T-helper 2 cell treated with Interferon-gamma antibody and Interleukin-4, amounts not matched to agents 5 μg/mL and 100 μg/mL, for 36 hours (primary cell): ENCODE measurements around the gene CAMK2D.
"Not testable (repeated sequence)": the region's sequence is repeated elsewhere in the genome, so short reads cannot be mapped to it uniquely, and the experiment has no call there.

Experiments
- DNase-seq: peaks from one replicate; pipeline ENCODE4 v3.0.0; 2021; ENCODE audit warnings: low spot score
- H3K27ac Mint-ChIP-seq: one replicate; pipeline ENCODE4 v1.8.0; 2021; ENCODE audit warnings: mild to moderate bottlenecking, mixed read lengths
- H3K27me3 Mint-ChIP-seq: one replicate; pipeline ENCODE4 v1.8.0; 2021; ENCODE audit warnings: low read depth, mixed read lengths
- H3K36me3 Mint-ChIP-seq: one replicate; pipeline ENCODE4 v1.8.0; 2021; ENCODE audit warnings: low read depth, mixed read lengths
- H3K4me1 Mint-ChIP-seq: one replicate; pipeline ENCODE4 v1.8.0; 2021; ENCODE audit warnings: low read depth, mixed read lengths
- H3K4me3 Mint-ChIP-seq: one replicate; pipeline ENCODE4 v1.8.0; 2022; ENCODE audit warnings: mild to moderate bottlenecking, moderate library complexity, mixed read lengths
- H3K9me3 Mint-ChIP-seq: one replicate; pipeline ENCODE4 v1.8.0; 2021; ENCODE audit warnings: mixed read lengths

Gene CAMK2D

DNA sequence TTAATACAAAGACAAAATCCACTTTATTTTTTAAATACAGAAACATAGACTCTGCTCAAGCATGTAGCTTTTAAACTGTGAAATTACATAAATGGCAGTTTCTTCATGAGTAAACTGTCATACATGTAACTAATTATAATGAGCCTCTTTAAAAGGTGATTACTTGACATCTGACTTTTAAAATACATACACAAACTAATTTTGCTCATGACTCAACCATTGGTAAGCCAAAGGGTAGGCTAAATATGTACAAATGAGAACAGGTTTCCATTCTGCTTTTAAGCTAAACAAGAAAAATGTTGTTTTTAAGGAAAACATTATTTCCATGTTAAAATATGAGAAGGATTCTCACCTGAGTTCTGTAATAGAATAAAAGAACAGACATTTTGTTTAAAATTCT, 27.9 kb downstream of the CAMK2D start:
- H3K27me3 Mint-ChIP-seq = no peaks in the 10 kb centered on the region
- no peaks in the 10 kb centered on the region for H3K9me3 Mint-ChIP-seq
- peaks cover 21% of the 10 kb centered on the region for H3K4me1 Mint-ChIP-seq
- no peak for DNase-seq
- no peak overlapping the region for H3K4me3 Mint-ChIP-seq
- peaks cover 46% of the 10 kb centered on the region for H3K36me3 Mint-ChIP-seq
- no peak overlapping the region for H3K27ac Mint-ChIP-seq

GRCh38 chr4:113732967-113733527, 28.5 kb downstream of the CAMK2D start:
- no peak overlapping the region for H3K27ac Mint-ChIP-seq
- H3K4me1 Mint-ChIP-seq = peaks cover 24% of the 10 kb centered on the region
- H3K4me3 Mint-ChIP-seq = no peak overlapping the region
- H3K9me3 Mint-ChIP-seq = no peaks in the 10 kb centered on the region
- peaks cover 49% of the 10 kb centered on the region for H3K36me3 Mint-ChIP-seq
- no peaks in the 10 kb centered on the region for H3K27me3 Mint-ChIP-seq
- DNase-seq = no peak

GRCh38 chr4:113730467-113731216, 30.9 kb downstream of the CAMK2D start:
- Mint-ChIP-seq H3K4me1 (peaks cover 38% of the 10 kb centered on the region), H3K27me3 (no peaks in the 10 kb centered on the region), H3K36me3 (peaks cover 36% of the 10 kb centered on the region), H3K27ac (no peak overlapping the region), H3K4me3 (no peak overlapping the region), H3K9me3 (no peaks in the 10 kb centered on the region)
- no peak for DNase-seq

DNA sequence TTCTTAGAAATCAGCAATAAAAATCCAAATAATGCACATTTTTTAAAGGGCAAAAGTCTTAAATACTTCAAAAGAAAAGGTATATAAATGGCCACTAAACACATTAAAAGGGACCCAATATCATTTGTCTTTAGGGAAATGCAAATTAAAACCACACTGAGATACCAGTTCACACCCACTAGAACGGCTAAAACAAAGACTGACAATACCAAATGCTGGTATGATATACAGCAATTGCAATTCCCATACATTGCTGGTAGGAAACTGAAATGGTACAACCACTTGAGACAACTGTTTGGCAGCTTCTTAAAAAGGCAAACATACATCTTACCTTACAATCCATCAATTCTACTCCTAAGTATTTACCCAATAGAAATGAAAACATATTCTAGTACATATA, 33.7 kb downstream of the CAMK2D start:
- Mint-ChIP-seq H3K27ac (no peak overlapping the region), H3K4me3 (no peak overlapping the region), H3K9me3 (no peaks in the 10 kb centered on the region), H3K4me1 (peaks cover 33% of the 10 kb centered on the region), H3K27me3 (no peaks in the 10 kb centered on the region), H3K36me3 (peaks cover 18% of the 10 kb centered on the region)
- DNase-seq = no peak

DNA sequence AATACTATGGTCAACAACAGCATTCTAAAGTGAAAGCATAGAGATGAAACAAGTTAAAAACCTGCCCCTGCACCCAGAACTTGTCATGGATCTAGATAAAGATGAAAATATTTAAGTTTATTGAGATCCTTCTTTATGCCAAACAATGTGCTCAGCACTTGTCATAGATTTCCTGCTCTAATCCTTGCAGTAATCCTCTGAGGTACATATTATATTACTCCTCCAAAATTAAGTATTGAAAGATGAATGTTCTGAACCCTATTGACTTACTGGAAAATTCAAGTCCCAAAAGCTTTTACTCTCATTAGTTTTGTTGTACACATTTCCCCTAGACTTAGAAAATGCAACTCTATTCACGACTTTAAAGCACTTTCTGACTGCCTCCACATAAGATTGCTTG, 35.6 kb downstream of the CAMK2D start:
- Mint-ChIP-seq H3K36me3 (peaks cover 18% of the 10 kb centered on the region), H3K4me3 (no peak overlapping the region), H3K4me1 (peaks cover 31% of the 10 kb centered on the region), H3K27me3 (no peaks in the 10 kb centered on the region), H3K9me3 (no peaks in the 10 kb centered on the region), H3K27ac (no peak overlapping the region)
- DNase-seq = no peak

GRCh38 chr4:113718252-113718651, 43.3 kb downstream of the CAMK2D start:
- DNase-seq = no peak
- H3K27me3 Mint-ChIP-seq = no peaks in the 10 kb centered on the region
- no peak overlapping the region for H3K27ac Mint-ChIP-seq

GRCh38 chr4:113711883-113712662, 49.5 kb downstream of the CAMK2D start:
- Mint-ChIP-seq H3K4me1 (peaks cover 14% of the 10 kb centered on the region), H3K36me3 (peaks cover 12% of the 10 kb centered on the region), H3K27ac (no peak overlapping the region), H3K27me3 (no peaks in the 10 kb centered on the region), H3K4me3 (no peak overlapping the region), H3K9me3 (no peaks in the 10 kb centered on the region)
- DNase-seq = no peak

More at GRCh38 chr4:113718252-113718651, 43.3 kb downstream of the CAMK2D start:
- H3K4me1 Mint-ChIP-seq = peaks cover 9% of the 10 kb centered on the region
- no peak overlapping the region for H3K4me3 Mint-ChIP-seq
- peaks cover 22% of the 10 kb centered on the region for H3K36me3 Mint-ChIP-seq
- H3K9me3 Mint-ChIP-seq = no peaks in the 10 kb centered on the region

DNA sequence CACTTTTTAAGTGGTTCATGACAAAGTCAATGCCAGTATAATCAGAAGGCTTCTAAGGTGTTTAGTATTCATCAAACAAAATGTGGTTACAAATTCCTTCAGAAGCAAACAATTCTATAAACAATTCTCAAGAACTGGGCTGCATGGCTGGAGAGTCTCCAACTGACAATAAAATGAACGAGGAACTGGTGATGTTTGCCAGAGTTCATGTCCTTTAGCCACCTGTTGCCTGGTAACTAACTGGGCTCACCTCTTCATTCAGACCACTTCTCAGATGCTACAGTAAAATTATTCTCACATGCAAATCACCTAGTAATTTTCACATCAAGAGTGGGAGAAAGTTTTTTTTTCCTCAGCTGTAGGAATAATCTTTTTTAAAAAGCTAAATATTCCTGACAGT, 53.3 kb downstream of the CAMK2D start:
- peaks cover 9% of the 10 kb centered on the region for H3K36me3 Mint-ChIP-seq
- H3K4me3 Mint-ChIP-seq = no peak overlapping the region

GRCh38 chr4:113707048-113707447, 54.5 kb downstream of the CAMK2D start:
- H3K4me3 Mint-ChIP-seq = no peak overlapping the region
- no peaks in the 10 kb centered on the region for H3K9me3 Mint-ChIP-seq
- no peaks in the 10 kb centered on the region for H3K27me3 Mint-ChIP-seq
- H3K4me1 Mint-ChIP-seq = peaks cover 18% of the 10 kb centered on the region
- H3K27ac Mint-ChIP-seq = no peak overlapping the region
- no peak for DNase-seq
- H3K36me3 Mint-ChIP-seq = peaks cover 9% of the 10 kb centered on the region

More for the DNA sequence above, 53.3 kb downstream of the CAMK2D start:
- H3K9me3 Mint-ChIP-seq = no peaks in the 10 kb centered on the region
- peaks cover 16% of the 10 kb centered on the region for H3K4me1 Mint-ChIP-seq
- no peak overlapping the region for H3K27ac Mint-ChIP-seq
- H3K27me3 Mint-ChIP-seq = no peaks in the 10 kb centered on the region
- DNase-seq = no peak

GRCh38 chr4:113705097-113705496, 56.4 kb downstream of the CAMK2D start:
- Mint-ChIP-seq H3K36me3 (peaks cover 15% of the 10 kb centered on the region), H3K4me1 (peaks cover 20% of the 10 kb centered on the region)
- not testable (repeated sequence) for H3K4me3 Mint-ChIP-seq, H3K9me3 Mint-ChIP-seq, H3K27me3 Mint-ChIP-seq, DNase-seq, H3K27ac Mint-ChIP-seq

- H3K27me3 Mint-ChIP-seq, H3K4me3 Mint-ChIP-seq, H3K27ac Mint-ChIP-seq, DNase-seq, H3K9me3 Mint-ChIP-seq: not testable (repeated sequence)
- H3K36me3 Mint-ChIP-seq = peaks cover 19% of the 10 kb centered on the region
- peaks cover 14% of the 10 kb centered on the region for H3K4me1 Mint-ChIP-seq
These were observed 58.9 kb downstream of the CAMK2D start for GRCh38 chr4:113702596-113702995.

DNA sequence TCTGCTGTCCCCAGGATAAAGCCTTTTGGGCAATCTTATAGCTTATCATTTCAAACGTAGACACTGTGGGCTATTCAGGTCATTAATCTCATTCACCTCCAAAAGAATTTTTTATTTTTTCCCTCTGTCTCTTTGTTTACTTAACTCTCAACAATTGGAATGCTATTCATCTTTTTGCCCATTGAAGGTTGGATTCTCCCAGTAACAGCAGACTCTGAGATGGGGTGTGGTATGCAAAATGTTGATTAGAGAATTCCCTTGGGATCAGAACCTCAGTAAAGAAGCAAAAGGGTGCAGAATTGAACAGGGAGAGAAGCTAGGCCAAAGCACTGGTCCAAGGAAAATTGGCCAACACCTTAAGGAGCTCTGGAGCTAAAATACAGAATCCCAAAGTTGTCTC, 60.4 kb downstream of the CAMK2D start:
- no peaks in the 10 kb centered on the region for H3K9me3 Mint-ChIP-seq
- no peaks in the 10 kb centered on the region for H3K27me3 Mint-ChIP-seq
- H3K4me1 Mint-ChIP-seq = peaks cover 10% of the 10 kb centered on the region
- peaks cover 16% of the 10 kb centered on the region for H3K36me3 Mint-ChIP-seq
- no peak overlapping the region for H3K27ac Mint-ChIP-seq
- no peak overlapping the region for H3K4me3 Mint-ChIP-seq
- DNase-seq = no peak

DNA sequence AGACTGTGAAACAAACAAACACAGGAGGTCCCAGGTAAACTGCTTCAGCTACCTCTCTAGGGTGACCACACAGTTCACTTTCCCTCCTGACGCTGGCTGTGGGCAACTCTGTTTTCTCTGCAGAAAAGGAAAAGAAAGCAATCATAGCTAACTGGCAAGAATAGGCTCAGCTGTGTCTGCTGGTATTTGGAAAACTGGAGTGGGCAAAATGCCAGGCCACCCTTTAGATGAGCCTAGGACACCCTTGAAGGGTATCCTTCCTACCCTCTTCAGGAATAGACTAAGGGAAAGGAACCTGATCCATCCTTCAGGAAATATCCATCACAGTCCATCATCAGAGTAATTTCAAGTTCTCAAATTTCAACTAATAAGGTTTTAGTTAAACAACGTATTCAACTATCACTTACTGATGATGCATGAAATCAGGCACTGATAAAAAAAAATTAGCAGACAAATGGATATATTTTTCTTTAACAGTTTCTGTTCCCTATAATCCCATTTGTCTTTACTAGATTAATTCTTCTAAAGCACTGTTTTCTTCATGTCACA, 60.9 kb downstream of the CAMK2D start:
- no peak for DNase-seq
- Mint-ChIP-seq H3K27me3 (no peaks in the 10 kb centered on the region), H3K4me1 (peaks cover 9% of the 10 kb centered on the region), H3K9me3 (no peaks in the 10 kb centered on the region), H3K4me3 (no peak overlapping the region), H3K27ac (no peak overlapping the region), H3K36me3 (peaks cover 16% of the 10 kb centered on the region)

DNA sequence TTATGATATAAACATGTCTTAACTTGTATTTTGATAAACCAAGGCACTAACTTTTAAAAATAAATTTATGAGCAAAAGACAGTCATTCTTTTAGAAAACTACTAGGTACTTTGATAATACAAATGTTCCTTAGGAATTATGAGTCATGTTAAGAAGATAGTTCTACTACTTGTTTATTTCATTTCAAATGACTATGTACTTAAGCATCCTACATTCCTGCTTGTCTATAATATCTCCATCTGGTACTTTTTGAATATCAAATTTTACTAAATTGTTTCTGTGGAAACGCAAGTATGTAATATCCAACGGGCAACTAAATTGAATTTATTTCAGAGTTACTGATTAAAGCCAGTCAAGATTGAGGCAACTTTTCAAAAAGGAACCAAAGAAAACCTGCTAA, 61.8 kb downstream of the CAMK2D start:
- Mint-ChIP-seq H3K27ac (no peak overlapping the region), H3K4me1 (peaks cover 6% of the 10 kb centered on the region), H3K9me3 (no peaks in the 10 kb centered on the region), H3K36me3 (peaks cover 16% of the 10 kb centered on the region), H3K27me3 (no peaks in the 10 kb centered on the region), H3K4me3 (no peak overlapping the region)
- no peak for DNase-seq
